Nephron (organoid): ENCODE measurements around the gene WNT7A.

ENCODE experiments used
- H3K27ac Mint-ChIP-seq, 3 experiments: 2 replicates each; pipeline ENCODE4 v1.8.0; 2020; ENCODE audit warnings: mixed read lengths in 3 of 3, mild to moderate bottlenecking in 2 of 3, moderate library complexity in 1 of 3
- H3K27me3 Mint-ChIP-seq: 2 replicates; pipeline ENCODE4 v1.8.0; 2021; ENCODE audit warnings: low read depth, mild to moderate bottlenecking, moderate library complexity, mixed read lengths
- H3K36me3 Mint-ChIP-seq: 2 replicates; pipeline ENCODE4 v1.8.0; 2020; ENCODE audit warnings: low read depth, mixed read lengths
- H3K4me1 Mint-ChIP-seq: 2 replicates; pipeline ENCODE4 v1.8.0; 2020; ENCODE audit warnings: mixed read lengths
- H3K4me3 Mint-ChIP-seq, 3 experiments: 2 replicates each; pipeline ENCODE4 v1.8.0; 2020; ENCODE audit warnings: mild to moderate bottlenecking in 3 of 3, mixed read lengths in 3 of 3, moderate library complexity in 2 of 3
- H3K9me3 Mint-ChIP-seq: 2 replicates; pipeline ENCODE4 v1.8.0; 2020; ENCODE audit warnings: mixed read lengths
- CTCF ChIP-seq, 3 experiments: fragments of 200-600 bp; sonication (generic); IDR thresholded peaks; one replicate each; pipeline ENCODE4 v1.5.0; 2021; ENCODE audit warnings: antibody characterized with exemption in 3 of 3; ENCODE audit not compliant: unreplicated experiment in 3 of 3

Gene WNT7A

GRCh38 chr3:13790376-13791197 lies 89.3 kb downstream of the WNT7A start:
- no peak overlapping the region for H3K27ac Mint-ChIP-seq
- no peaks in the 10 kb centered on the region for H3K4me1 Mint-ChIP-seq
- H3K4me3 Mint-ChIP-seq = no peak overlapping the region
- TF ChIP-seq CTCF (IDR thresholded peaks at IDR 0.05; ENCODE audit: unreplicated experiment in 3 of 3) = no peak
- peaks cover 29% of the 10 kb centered on the region for H3K27me3 Mint-ChIP-seq
- no peaks in the 10 kb centered on the region for H3K36me3 Mint-ChIP-seq
- H3K9me3 Mint-ChIP-seq = no peaks in the 10 kb centered on the region

- H3K36me3 Mint-ChIP-seq = no peaks in the 10 kb centered on the region
- no peaks in the 10 kb centered on the region for H3K4me1 Mint-ChIP-seq
- no peak for TF ChIP-seq CTCF (IDR thresholded peaks at IDR 0.05; ENCODE audit: unreplicated experiment in 3 of 3)
- no peak overlapping the region for H3K27ac Mint-ChIP-seq
- no peaks in the 10 kb centered on the region for H3K9me3 Mint-ChIP-seq
- peaks cover 31% of the 10 kb centered on the region for H3K27me3 Mint-ChIP-seq
- no peak overlapping the region for H3K4me3 Mint-ChIP-seq
These were observed 91.1 kb downstream of the WNT7A start for GRCh38 chr3:13788522-13789424.

GRCh38 chr3:13787533-13788132 lies 92.2 kb downstream of the WNT7A start:
- Mint-ChIP-seq H3K27ac (no peak overlapping the region), H3K9me3 (no peaks in the 10 kb centered on the region)
- no peak for TF ChIP-seq CTCF (IDR thresholded peaks at IDR 0.05; ENCODE audit: unreplicated experiment in 3 of 3)

GRCh38 chr3:13786811-13787210 lies 93.1 kb downstream of the WNT7A start:
- Mint-ChIP-seq H3K9me3 (no peaks in the 10 kb centered on the region), H3K27ac (no peak overlapping the region), H3K27me3 (peaks cover 27% of the 10 kb centered on the region), H3K36me3 (no peaks in the 10 kb centered on the region), H3K4me1 (peaks cover 6% of the 10 kb centered on the region), H3K4me3 (no peak overlapping the region)
- no peak for TF ChIP-seq CTCF (IDR thresholded peaks at IDR 0.05; ENCODE audit: unreplicated experiment in 3 of 3)

More at GRCh38 chr3:13787533-13788132, 92.2 kb downstream of the WNT7A start:
- Mint-ChIP-seq H3K4me1 (peaks cover 2% of the 10 kb centered on the region), H3K36me3 (no peaks in the 10 kb centered on the region), H3K4me3 (no peak overlapping the region), H3K27me3 (peaks cover 29% of the 10 kb centered on the region)

- Mint-ChIP-seq H3K36me3 (no peaks in the 10 kb centered on the region), H3K27me3 (peaks cover 22% of the 10 kb centered on the region), H3K27ac (no peak overlapping the region), H3K4me3 (no peak overlapping the region), H3K4me1 (peaks cover 6% of the 10 kb centered on the region), H3K9me3 (no peaks in the 10 kb centered on the region)
- TF ChIP-seq CTCF (IDR thresholded peaks at IDR 0.05; ENCODE audit: unreplicated experiment in 3 of 3) = no peak
These were observed 93.9 kb downstream of the WNT7A start for GRCh38 chr3:13785853-13786436.
